NB4 (cell line): ENCODE data around the gene CXCR1.
"Not testable (repeated sequence)": the region's sequence is repeated elsewhere in the genome, so short reads cannot be mapped to it uniquely, and the experiment has no call there.

ENCODE experiments used
- CTCF ChIP-seq: IDR thresholded peaks from one replicate; pipeline ENCODE4 v1.5.1; 2012; ENCODE audit warnings: low read depth, low read length
- TF ChIP-seq, protein P1 (sequence below): IDR thresholded peaks from 2 replicates; pipeline ENCODE4 v1.6.1; 2011; ENCODE audit warnings: low read depth, low read length

- TF ChIP-seq, protein P1, sequence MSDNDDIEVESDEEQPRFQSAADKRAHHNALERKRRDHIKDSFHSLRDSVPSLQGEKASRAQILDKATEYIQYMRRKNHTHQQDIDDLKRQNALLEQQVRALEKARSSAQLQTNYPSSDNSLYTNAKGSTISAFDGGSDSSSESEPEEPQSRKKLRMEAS: not testable (repeated sequence)
- TF ChIP-seq CTCF: not testable (repeated sequence)
These were observed 45.0 kb downstream of the CXCR1 start for GRCh38 chr2:218121789-218122188.
